PC-3 (cell line): ENCODE measurements around the gene OPRM1. TPM values are rescaled to one million over a fixed set of nuclear protein-coding genes. Genes with fewer than 3 reads are reported as not detected.

Experiments used
- ATAC-seq: fragments of 200-7000 bp; cut with Tn5 transposase; 2 replicates; pipeline ENCODE4 v1.9.1; 2020; ENCODE audit warnings: mild to moderate bottlenecking, moderate library complexity
- BruUV-seq: library from RNA; stranded (reverse); fragments of 400-500 nt; replicated peaks from 2 replicates; lab custom pipeline; 2021; lab: Mats Ljungman, UMichigan
- CTCF ChIA-PET: fragments of 300-600 bp; sonication (Branson Sonifier 250); formaldehyde crosslinking; loops from one replicate; lab custom pipeline; 2022; ENCODE audit warnings: antibody characterized with exemption; lab: Charles Lee
- POLR2A ChIA-PET: fragments of 300-600 bp; sonication (Branson Sonifier 250); formaldehyde crosslinking; loops from one replicate; lab custom pipeline; 2022; ENCODE audit warnings: antibody characterized with exemption; ENCODE audit not compliant: unreplicated experiment; lab: Charles Lee
- DNase-seq: peaks from one replicate; pipeline ENCODE4 v3.0.0-alpha.2; 2015
- H2AFZ ChIP-seq: fragments of 300-600 bp; sonication (generic); 2 replicates; pipeline ENCODE4 v1.6.0; 2016; ENCODE audit warnings: antibody characterized with exemption, low read length
- H3F3A ChIP-seq: fragments of 300-600 bp; sonication (generic); one replicate; pipeline ENCODE4 v1.6.0; 2017; ENCODE audit warnings: antibody characterized with exemption, low read length, control low read depth, mild to moderate bottlenecking; ENCODE audit not compliant: unreplicated experiment
- H3K27ac ChIP-seq: fragments of 300-600 bp; sonication (generic); 2 replicates; pipeline ENCODE4 v1.5.1; 2016; ENCODE audit warnings: mild to moderate bottlenecking, low read length
- H3K27me3 ChIP-seq: fragments of 300-600 bp; sonication (generic); 2 replicates; pipeline ENCODE4 v1.6.1; 2016; ENCODE audit warnings: low read length, mixed read lengths
- H3K36me3 ChIP-seq: fragments of 300-600 bp; sonication (generic); 2 replicates; pipeline ENCODE4 v1.6.1; 2016; ENCODE audit warnings: low read depth, mixed run types, low read length, mixed read lengths
- H3K4me1 ChIP-seq: fragments of 300-600 bp; sonication (generic); 2 replicates; pipeline ENCODE4 v1.5.1; 2016; ENCODE audit warnings: low read length; ENCODE audit not compliant: insufficient read depth
- H3K4me2 ChIP-seq: fragments of 300-600 bp; sonication (generic); 2 replicates; pipeline ENCODE4 v1.6.0; 2016; ENCODE audit warnings: low read length
- H3K4me3 ChIP-seq: fragments of 300-600 bp; sonication (generic); 2 replicates; pipeline ENCODE4 v1.5.1; 2016; ENCODE audit warnings: mild to moderate bottlenecking, low read length, mixed read lengths
- H3K79me2 ChIP-seq: fragments of 300-600 bp; sonication (generic); 2 replicates; pipeline ENCODE4 v1.6.1; 2017; ENCODE audit warnings: low read length, mixed read lengths
- H3K9ac ChIP-seq: fragments of 300-600 bp; sonication (generic); 2 replicates; pipeline ENCODE4 v1.6.0; 2016; ENCODE audit warnings: mild to moderate bottlenecking, low read length
- H3K9me2 ChIP-seq: fragments of 300-600 bp; sonication (generic); replicated peaks from 2 replicates; pipeline ENCODE4 v1.6.1; 2016; ENCODE audit warnings: mixed run types, low read length, mixed read lengths
- H3K9me3 ChIP-seq: fragments of 300-600 bp; sonication (generic); 2 replicates; pipeline ENCODE4 v1.6.1; 2016; ENCODE audit warnings: low read length, mixed read lengths
- H4K20me1 ChIP-seq: fragments of 300-600 bp; sonication (generic); 2 replicates; pipeline ENCODE4 v1.6.1; 2016; ENCODE audit warnings: low read length, mixed read lengths
- CTCF ChIP-seq: fragments of 300-600 bp; sonication (generic); conservative IDR thresholded peaks from 2 replicates; pipeline ENCODE4 v1.5.1; 2017; ENCODE audit warnings: antibody characterized with exemption, low read depth, mild to moderate bottlenecking, low read length
- EZH2 ChIP-seq: fragments of 300-600 bp; sonication (generic); IDR thresholded peaks from one replicate; pipeline ENCODE4 v1.6.1; 2017; ENCODE audit warnings: antibody characterized with exemption, mild to moderate bottlenecking, low read length; ENCODE audit not compliant: unreplicated experiment
- EZH2phosphoT487 ChIP-seq: fragments of 300-600 bp; sonication (generic); IDR thresholded peaks from 2 replicates; pipeline ENCODE4 v1.6.1; 2018; ENCODE audit warnings: mild to moderate bottlenecking, antibody characterized with exemption, low read length, borderline replicate concordance
- intact Hi-C: fragments of 100-400 bp; cut with micrococcal nuclease; formaldehyde crosslinking; loops from 2 replicates; pipeline ENCODE4 v1.9.0; 2023
- total RNA-seq: library from RNA; depleted of rRNA; stranded (reverse); fragments of >200 nt; gene quantifications from 2 replicates; pipeline ENCODE4 v1.2.3, GENCODE V29; 2014

OPRM1 gene
- total RNA-seq, 1 experiment from 2014 or later: not detected

DNA sequence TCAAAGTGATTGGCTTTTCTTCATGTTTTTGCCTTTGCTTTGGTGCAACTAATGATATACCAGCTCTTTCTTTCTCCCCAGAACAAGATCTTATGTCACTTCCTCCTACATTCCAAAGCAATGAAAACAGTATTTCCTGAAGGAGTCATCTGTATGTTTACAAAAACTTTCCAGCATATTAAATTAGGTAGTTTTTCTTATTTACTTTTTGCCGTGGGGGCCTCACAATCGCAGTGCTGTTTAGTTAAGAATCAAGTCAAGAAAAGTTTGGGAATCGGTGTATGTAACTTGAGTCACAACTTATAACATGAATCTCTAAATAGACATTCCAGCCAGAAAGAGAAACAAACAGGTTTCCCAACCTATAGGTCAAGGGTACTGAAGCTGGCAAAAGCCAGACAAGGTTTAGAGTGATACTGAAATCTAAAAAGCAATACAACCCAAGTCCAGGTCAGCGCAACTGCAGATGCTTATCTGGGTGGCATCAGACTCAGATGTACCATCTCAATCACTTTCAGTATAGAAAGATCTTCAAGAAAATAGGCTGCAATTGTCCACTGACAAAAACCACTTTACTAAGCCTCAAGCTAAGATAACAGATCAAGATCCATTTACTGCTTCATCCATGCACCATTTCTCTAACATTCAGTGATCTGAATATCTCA is 253.9 kb downstream of the OPRM1 start:
- H3K4me1 ChIP-seq: peaks cover 42% of the 10 kb centered on the region
- H2AFZ ChIP-seq: peak overlapping the region; percentile 35; the same call in 1 of the 2 replicates
- peak overlapping the region; percentile 81 for H3K4me2 ChIP-seq
- DNase-seq (peak; percentile 88), ATAC-seq (peak; percentile 84)
- H3K9me2 ChIP-seq: no peaks in the 10 kb centered on the region
- ChIA-PET CTCF (interaction anchor here (0.6 kb wide), 1 partner anchor 16 kb away, joined by 3 read pairs; no protein-coding TSS in a partner anchor), POLR2A (no interaction called here)
- intact Hi-C loops: loop anchor here (1.0 kb wide), 2 partner anchors 26 to 77 kb away; no protein-coding TSS in a partner anchor
- H3F3A ChIP-seq: peaks cover 9% of the 10 kb centered on the region
- no peaks in the 10 kb centered on the region for H3K79me2 ChIP-seq
- no peaks in the 10 kb centered on the region for H3K9me3 ChIP-seq
- H3K36me3 ChIP-seq: no peaks in the 10 kb centered on the region
- peak overlapping the region; percentile 50 for H3K9ac ChIP-seq
- H3K4me3 ChIP-seq: peak overlapping the region; percentile 47
- H4K20me1 ChIP-seq: no peaks in the 10 kb centered on the region
- no TSS peak for BruUV-seq
- H3K27me3 ChIP-seq: no peaks in the 10 kb centered on the region
- H3K27ac ChIP-seq: peak overlapping the region; percentile 91
- TF ChIP-seq EZH2phosphoT487 (no peak), CTCF (no peak), EZH2 (no peak)

DNA sequence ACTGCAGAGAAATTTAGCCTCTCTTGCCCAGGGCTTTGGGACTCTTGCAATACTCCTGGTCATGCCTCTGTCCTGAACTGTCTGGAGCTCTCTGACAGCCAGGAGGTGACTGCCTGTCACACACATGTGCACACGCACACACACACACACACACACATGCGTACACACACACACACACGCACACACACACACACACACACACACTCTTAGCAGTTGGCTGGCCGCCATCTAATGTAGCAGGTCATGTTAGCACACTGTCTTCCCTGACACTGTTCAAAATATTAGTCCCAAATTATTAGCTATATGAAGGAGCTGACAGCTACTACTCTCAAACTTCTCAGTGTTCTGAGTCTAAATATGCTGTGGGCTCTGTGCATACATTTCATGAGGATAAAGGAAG is 256.7 kb downstream of the OPRM1 start:
- no peak for ATAC-seq

More for the DNA sequence above, 256.7 kb downstream of the OPRM1 start:
- intact Hi-C loops: no loop called here
- H3K9me2 ChIP-seq: no peaks in the 10 kb centered on the region
- no peaks in the 10 kb centered on the region for H3K79me2 ChIP-seq
- ChIA-PET POLR2A (interaction anchor here (0.5 kb wide), 1 partner anchor 206 kb away, joined by 3 read pairs; no protein-coding TSS in a partner anchor), CTCF (interaction anchor here (0.7 kb wide), 1 partner anchor 162 kb away, joined by 4 read pairs; no protein-coding TSS in a partner anchor)
- BruUV-seq: no TSS peak
- H3K27me3 ChIP-seq: no peaks in the 10 kb centered on the region
- peaks cover 9% of the 10 kb centered on the region for H3F3A ChIP-seq
- H4K20me1 ChIP-seq: no peaks in the 10 kb centered on the region
- TF ChIP-seq CTCF: no peak
- no peak for TF ChIP-seq EZH2phosphoT487
- no peak for TF ChIP-seq EZH2
- H3K4me2 ChIP-seq: no peak overlapping the region
- H3K4me1 ChIP-seq: peaks cover 50% of the 10 kb centered on the region
- H3K9me3 ChIP-seq: no peaks in the 10 kb centered on the region
- DNase-seq: no peak
- no peaks in the 10 kb centered on the region for H3K36me3 ChIP-seq
- H2AFZ ChIP-seq: no peak overlapping the region
- H3K9ac ChIP-seq: no peak overlapping the region
- H3K27ac ChIP-seq: no peak overlapping the region
- no peak overlapping the region for H3K4me3 ChIP-seq
